GM18505 (cell line): ENCODE measurements around the gene CD300LD.
"Not testable (repeated sequence)": the region's sequence is repeated elsewhere in the genome, so short reads cannot be mapped to it uniquely, and the experiment has no call there.

Experiments
- ATAC-seq: cut with Tn5 transposase; IDR thresholded peaks from one replicate; pipeline ENCODE4 v1.9.1; 2021; ENCODE audit not compliant: unreplicated experiment
- POLR2A ChIP-seq: IDR thresholded peaks from 4 replicates; pipeline ENCODE4 v1.6.1; 2011; ENCODE audit warnings: borderline replicate concordance; ENCODE audit not compliant: insufficient read depth, insufficient read length; ENCODE audit errors: extremely low read depth

CD300LD gene

GRCh38 chr17:74574489-74575142 lies 17.5 kb downstream of the CD300LD start:
- no peak for ATAC-seq
- no peak for TF ChIP-seq POLR2A

GRCh38 chr17:74573635-74574034 lies 18.4 kb downstream of the CD300LD start:
- not testable (repeated sequence) for ATAC-seq

- TF ChIP-seq POLR2A: no peak
- no peak for ATAC-seq
Observed at GRCh38 chr17:74573169-74573568, 18.9 kb downstream of the CD300LD start.

- no peak for TF ChIP-seq POLR2A
- ATAC-seq: no peak
Observed at GRCh38 chr17:74571621-74572270, 20.3 kb downstream of the CD300LD start.

- no peak for ATAC-seq
- no peak for TF ChIP-seq POLR2A
Observed at GRCh38 chr17:74569020-74570003, 22.8 kb downstream of the CD300LD start.

- no peak for ATAC-seq
- no peak for TF ChIP-seq POLR2A
Observed at GRCh38 chr17:74568106-74568873, 23.8 kb downstream of the CD300LD start.

GRCh38 chr17:74567397-74567796 lies 24.7 kb downstream of the CD300LD start, which contains the start of gene CD300H:
TSS of gene CD300H (minus strand) at chr17:74567509.
- TF ChIP-seq POLR2A: no peak
- ATAC-seq: no peak

- no peak for TF ChIP-seq POLR2A
- no peak for ATAC-seq
Observed at GRCh38 chr17:74566132-74566753, 25.8 kb downstream of the CD300LD start.

- TF ChIP-seq POLR2A: no peak
- ATAC-seq: no peak
Observed at GRCh38 chr17:74565126-74565525, 27.0 kb downstream of the CD300LD start.

- no peak for ATAC-seq
Observed at GRCh38 chr17:74563358-74563757, 28.7 kb downstream of the CD300LD start.

GRCh38 chr17:74561586-74561985 lies 30.5 kb downstream of the CD300LD start:
- no peak for ATAC-seq
- no peak for TF ChIP-seq POLR2A

More at GRCh38 chr17:74563358-74563757, 28.7 kb downstream of the CD300LD start:
- TF ChIP-seq POLR2A: no peak

GRCh38 chr17:74558882-74559519 lies 33.1 kb downstream of the CD300LD start:
- no peak for ATAC-seq
- TF ChIP-seq POLR2A: no peak

GRCh38 chr17:74558402-74558801 lies 33.7 kb downstream of the CD300LD start:
- ATAC-seq: not testable (repeated sequence)
